Subcutaneous abdominal adipose tissue (tissue), 5 donors: Measurements from ENCODE around the gene CBL.
A peak's percentile ranks its signal among the peaks of the same experiment; 100 is the strongest.
"Not testable (repeated sequence)": the region's sequence is repeated elsewhere in the genome, so short reads cannot be mapped to it uniquely, and the experiment has no call there.

Experiments used
- H3K27ac ChIP-seq: one replicate; pipeline ENCODE4 v1.7.0; 2013; ENCODE audit warnings: low read depth, mild to moderate bottlenecking, inconsistent platforms, low read length, moderate library complexity
- H3K27me3 ChIP-seq, 5 donors: one replicate each; pipeline ENCODE4 v1.7.0; 2013; ENCODE audit warnings: low read length in 5 of 5, inconsistent platforms in 1 of 5; ENCODE audit not compliant: control insufficient read depth in 5 of 5, insufficient read depth in 4 of 5
- H3K36me3 ChIP-seq, 5 donors: one replicate each; pipeline ENCODE4 v1.7.0; 2013; ENCODE audit warnings: low read length in 5 of 5; ENCODE audit not compliant: control insufficient read depth in 5 of 5, insufficient read depth in 5 of 5
- H3K4me1 ChIP-seq, 5 donors: one replicate each; pipeline ENCODE4 v1.7.0; 2013; ENCODE audit warnings: low read length in 5 of 5, mild to moderate bottlenecking in 3 of 5, moderate library complexity in 1 of 5; ENCODE audit not compliant: control insufficient read depth in 5 of 5, insufficient read depth in 5 of 5
- H3K4me3 ChIP-seq, 5 donors: one replicate each; pipeline ENCODE4 v1.7.0; 2013; ENCODE audit warnings: low read length in 5 of 5, low read depth in 1 of 5
- H3K9ac ChIP-seq, 5 donors: one replicate each; pipeline ENCODE4 v1.7.0; 2013; ENCODE audit warnings: low read length in 5 of 5, mild to moderate bottlenecking in 4 of 5, moderate library complexity in 3 of 5
- H3K9me3 ChIP-seq, 5 donors: one replicate each; pipeline ENCODE4 v1.7.0; 2013; ENCODE audit warnings: low read length in 5 of 5; ENCODE audit not compliant: control insufficient read depth in 5 of 5
- donor health status: healthy.
- donor health status: healthy.
- donor health status: healthy.
- donor health status: healthy.
- donor health status: healthy.

The CBL gene

GRCh38 chr11:119181677-119182412 is 24.3 kb upstream of the CBL start:
- H3K4me3 ChIP-seq = no peak overlapping the region
- peaks cover 4 to 29% (median 9%) of the 10 kb centered on the region in 5 donors for H3K4me1 ChIP-seq
- H3K27me3 ChIP-seq = peaks cover 0 to 2% (median 0%) of the 10 kb centered on the region in 5 donors
- H3K9me3 ChIP-seq = no peaks in the 10 kb centered on the region
- H3K36me3 ChIP-seq = peaks cover 0 to 47% (median 36%) of the 10 kb centered on the region in 5 donors
- no peak overlapping the region for H3K9ac ChIP-seq
- no peak overlapping the region for H3K27ac ChIP-seq

GRCh38 chr11:119184399-119184798 is 21.7 kb upstream of the CBL start:
- H3K27me3 ChIP-seq, H3K4me3 ChIP-seq, H3K27ac ChIP-seq, H3K9me3 ChIP-seq, H3K9ac ChIP-seq: not testable (repeated sequence)
- H3K36me3 ChIP-seq = peaks cover 0 to 40% (median 32%) of the 10 kb centered on the region in 5 donors
- peaks cover 3 to 20% (median 9%) of the 10 kb centered on the region in 5 donors for H3K4me1 ChIP-seq

DNA sequence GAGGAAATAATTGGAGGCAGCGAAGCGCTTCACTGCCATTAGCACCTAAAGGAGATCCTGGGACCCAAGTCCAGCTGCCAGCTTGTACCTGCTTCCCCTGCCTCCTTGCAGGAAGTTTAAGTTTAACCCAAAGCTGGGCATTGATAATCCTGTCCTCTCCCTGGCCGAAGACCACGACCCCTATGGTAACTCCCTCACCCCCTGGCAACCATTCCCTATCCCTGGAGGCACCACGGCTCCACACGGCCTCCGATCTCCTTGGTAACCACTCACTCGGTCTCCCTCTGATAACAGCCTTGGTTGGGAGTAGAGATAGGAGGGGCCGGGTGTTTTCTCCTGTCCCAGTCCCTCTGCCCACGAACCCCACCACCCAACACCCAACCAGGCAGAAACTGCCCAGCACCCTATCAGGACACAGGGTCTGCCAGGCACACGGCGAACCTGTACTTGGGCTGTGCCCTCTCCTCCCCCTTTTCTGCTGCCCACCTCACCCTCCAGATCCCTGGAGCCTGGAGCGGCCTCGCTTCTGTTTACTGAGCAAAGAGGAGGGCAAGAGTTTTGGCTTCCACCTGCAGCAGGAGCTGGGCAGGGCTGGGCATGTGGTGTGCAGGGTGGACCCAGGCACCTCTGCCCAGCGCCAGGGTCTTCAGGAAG is 20.0 kb upstream of the CBL start:
- no peak overlapping the region for H3K27ac ChIP-seq
- H3K4me1 ChIP-seq = peaks cover 3 to 17% (median 9%) of the 10 kb centered on the region in 5 donors
- H3K9ac ChIP-seq = no peak overlapping the region

GRCh38 chr11:119187123-119187892 is 18.8 kb upstream of the CBL start:
- H3K4me1 ChIP-seq = peaks cover 3 to 12% (median 8%) of the 10 kb centered on the region in 5 donors
- H3K36me3 ChIP-seq = peaks cover 0 to 15% (median 13%) of the 10 kb centered on the region in 5 donors
- H3K27me3 ChIP-seq = peaks cover 0 to 2% (median 0%) of the 10 kb centered on the region in 5 donors
- no peaks in the 10 kb centered on the region for H3K9me3 ChIP-seq
- no peak overlapping the region for H3K27ac ChIP-seq
- H3K4me3 ChIP-seq = no peak overlapping the region
- no peak overlapping the region for H3K9ac ChIP-seq

More for the DNA sequence above, 20.0 kb upstream of the CBL start:
- Histone ChIP-seq H3K4me3 (peak overlapping the region in 1 of 5 donors; percentile 15), H3K36me3 (peaks cover 0 to 26% (median 23%) of the 10 kb centered on the region in 5 donors), H3K27me3 (peaks cover 0 to 2% (median 0%) of the 10 kb centered on the region in 5 donors), H3K9me3 (no peaks in the 10 kb centered on the region)

DNA sequence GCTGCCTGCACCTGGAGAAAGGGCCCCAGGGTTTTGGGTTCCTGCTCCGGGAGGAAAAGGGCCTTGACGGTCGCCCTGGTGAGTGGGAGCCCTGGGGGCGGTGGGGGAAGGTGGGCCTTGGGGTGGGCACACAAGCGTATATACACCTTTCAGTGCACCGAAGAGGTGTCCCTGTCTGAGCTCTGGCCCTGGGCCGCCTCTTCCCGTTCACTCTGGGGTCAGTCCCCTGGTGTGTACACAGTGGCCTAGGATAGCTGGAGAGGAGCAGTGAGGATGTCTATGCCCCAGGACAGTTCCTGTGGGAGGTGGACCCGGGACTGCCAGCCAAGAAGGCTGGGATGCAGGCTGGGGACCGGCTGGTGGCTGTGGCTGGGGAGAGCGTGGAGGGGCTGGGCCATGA is 18.1 kb upstream of the CBL start:
- H3K36me3 ChIP-seq = peaks cover 0 to 10% (median 10%) of the 10 kb centered on the region in 5 donors
- H3K9ac ChIP-seq = no peak overlapping the region
- peaks cover 3 to 12% (median 7%) of the 10 kb centered on the region in 5 donors for H3K4me1 ChIP-seq
- H3K9me3 ChIP-seq = no peaks in the 10 kb centered on the region
- H3K4me3 ChIP-seq = no peak overlapping the region
- H3K27ac ChIP-seq = no peak overlapping the region
- H3K27me3 ChIP-seq = peaks cover 0 to 2% (median 0%) of the 10 kb centered on the region in 5 donors

DNA sequence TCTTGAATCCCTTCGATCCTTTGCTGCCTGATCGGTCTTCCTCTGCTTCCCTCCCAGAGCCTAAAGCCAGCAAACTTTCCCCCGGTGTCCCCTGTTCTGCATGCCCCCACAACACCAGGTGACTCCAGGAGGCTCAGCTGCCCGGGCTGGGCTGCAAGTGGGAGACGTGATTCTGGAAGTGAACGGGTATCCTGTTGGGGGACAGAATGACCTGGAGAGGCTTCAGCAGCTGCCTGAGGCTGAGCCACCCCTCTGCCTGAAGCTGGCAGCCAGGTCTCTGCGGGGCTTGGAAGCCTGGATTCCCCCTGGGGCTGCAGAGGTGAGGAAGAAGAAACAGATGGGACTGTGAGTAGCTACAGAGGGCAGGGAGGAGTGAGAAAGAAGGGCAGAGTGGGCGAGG is 17.3 kb upstream of the CBL start:
- H3K9me3 ChIP-seq = no peaks in the 10 kb centered on the region
- peaks cover 0 to 2% (median 0%) of the 10 kb centered on the region in 5 donors for H3K27me3 ChIP-seq
- H3K36me3 ChIP-seq = peaks cover 0 to 2% (median 1%) of the 10 kb centered on the region in 5 donors
- H3K4me3 ChIP-seq = no peak overlapping the region
- peaks cover 3 to 12% (median 7%) of the 10 kb centered on the region in 5 donors for H3K4me1 ChIP-seq
- no peak overlapping the region for H3K27ac ChIP-seq
- no peak overlapping the region for H3K9ac ChIP-seq

DNA sequence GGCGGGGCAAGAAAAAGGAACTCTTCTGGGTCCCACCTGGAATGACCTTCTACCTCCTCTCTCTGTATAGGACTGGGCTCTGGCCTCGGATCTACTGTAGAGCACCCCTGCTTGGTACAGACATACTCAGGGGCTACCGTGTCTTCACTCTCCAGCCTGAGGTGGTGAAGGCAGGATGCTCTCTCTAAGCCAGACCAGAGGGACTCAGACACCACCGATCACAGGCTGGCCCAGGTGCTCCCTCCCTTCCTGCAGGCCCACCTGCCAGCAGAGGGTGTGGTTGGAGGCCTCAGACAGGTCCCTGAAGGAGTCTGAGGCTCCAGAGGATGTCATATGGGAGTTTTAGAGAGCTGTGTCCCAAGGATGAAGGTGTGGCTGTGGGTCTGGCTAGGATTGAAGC is 16.7 kb upstream of the CBL start:
- Histone ChIP-seq H3K36me3 (no peaks in the 10 kb centered on the region), H3K27me3 (peaks cover 0 to 2% (median 0%) of the 10 kb centered on the region in 5 donors), H3K27ac (no peak overlapping the region), H3K9me3 (no peaks in the 10 kb centered on the region), H3K4me3 (no peak overlapping the region), H3K9ac (no peak overlapping the region), H3K4me1 (peaks cover 3 to 12% (median 7%) of the 10 kb centered on the region in 5 donors)

DNA sequence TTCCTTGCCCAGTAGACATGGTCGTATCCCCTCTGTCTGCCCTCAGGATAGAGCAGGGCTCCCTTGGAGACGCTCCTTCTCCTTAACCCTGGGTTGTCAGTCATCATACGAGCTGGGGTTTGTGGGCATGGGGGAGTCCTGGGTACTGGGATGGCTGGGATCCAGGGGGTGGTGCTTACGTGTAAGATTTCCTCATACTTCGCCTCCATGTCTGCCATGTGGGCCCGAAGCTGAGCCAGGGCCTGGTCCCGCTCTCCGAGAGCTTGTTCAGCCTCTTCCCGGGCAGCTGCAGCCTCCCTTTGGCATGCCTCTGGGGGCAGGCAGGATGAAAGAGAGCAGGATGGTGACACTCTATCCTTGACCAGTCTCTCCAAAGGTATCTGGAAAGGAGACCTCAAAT is 15.6 kb upstream of the CBL start:
- Histone ChIP-seq H3K27me3 (peaks cover 0 to 2% (median 0%) of the 10 kb centered on the region in 5 donors), H3K9ac (peak overlapping the region in 1 of 5 donors; percentile 25), H3K27ac (no peak overlapping the region), H3K36me3 (no peaks in the 10 kb centered on the region), H3K9me3 (no peaks in the 10 kb centered on the region), H3K4me1 (peaks cover 3 to 9% (median 5%) of the 10 kb centered on the region in 5 donors), H3K4me3 (no peak overlapping the region)

- H3K27me3 ChIP-seq, H3K4me3 ChIP-seq: not testable (repeated sequence)
These were observed 14.9 kb upstream of the CBL start for GRCh38 chr11:119191265-119191664.

More at GRCh38 chr11:119191265-119191664, 14.9 kb upstream of the CBL start:
- not testable (repeated sequence) for H3K36me3 ChIP-seq, H3K9me3 ChIP-seq, H3K27ac ChIP-seq, H3K4me1 ChIP-seq, H3K9ac ChIP-seq
